HUES48 (cell line): Measurements from ENCODE around the gene NUPR1.

Experiments used
- H3K27ac ChIP-seq: one replicate; pipeline ENCODE4 v1.7.0; 2013; ENCODE audit warnings: low read depth, low read length, inconsistent platforms
- H3K27me3 ChIP-seq: 2 replicates; pipeline ENCODE4 v1.6.1; 2013; ENCODE audit warnings: mild to moderate bottlenecking, low read length; ENCODE audit not compliant: control insufficient read depth, insufficient read depth
- H3K36me3 ChIP-seq: 2 replicates; pipeline ENCODE4 v1.6.1; 2013; ENCODE audit warnings: low read length; ENCODE audit not compliant: control insufficient read depth, insufficient read depth
- H3K4me1 ChIP-seq: 2 replicates; pipeline ENCODE4 v1.6.1; 2013; ENCODE audit warnings: mild to moderate bottlenecking, low read length; ENCODE audit not compliant: control insufficient read depth, insufficient read depth
- H3K4me3 ChIP-seq: 2 replicates; pipeline ENCODE4 v1.5.1; 2013; ENCODE audit warnings: mild to moderate bottlenecking, low read depth, low read length
- H3K9ac ChIP-seq: 2 replicates; pipeline ENCODE4 v1.6.1; 2013; ENCODE audit warnings: mild to moderate bottlenecking, low read depth, low read length, moderate library complexity
- H3K9me3 ChIP-seq: 2 replicates; pipeline ENCODE4 v1.6.1; 2013; ENCODE audit warnings: low read length; ENCODE audit not compliant: control insufficient read depth, insufficient read depth

Gene NUPR1, protein sequence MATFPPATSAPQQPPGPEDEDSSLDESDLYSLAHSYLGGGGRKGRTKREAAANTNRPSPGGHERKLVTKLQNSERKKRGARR

DNA sequence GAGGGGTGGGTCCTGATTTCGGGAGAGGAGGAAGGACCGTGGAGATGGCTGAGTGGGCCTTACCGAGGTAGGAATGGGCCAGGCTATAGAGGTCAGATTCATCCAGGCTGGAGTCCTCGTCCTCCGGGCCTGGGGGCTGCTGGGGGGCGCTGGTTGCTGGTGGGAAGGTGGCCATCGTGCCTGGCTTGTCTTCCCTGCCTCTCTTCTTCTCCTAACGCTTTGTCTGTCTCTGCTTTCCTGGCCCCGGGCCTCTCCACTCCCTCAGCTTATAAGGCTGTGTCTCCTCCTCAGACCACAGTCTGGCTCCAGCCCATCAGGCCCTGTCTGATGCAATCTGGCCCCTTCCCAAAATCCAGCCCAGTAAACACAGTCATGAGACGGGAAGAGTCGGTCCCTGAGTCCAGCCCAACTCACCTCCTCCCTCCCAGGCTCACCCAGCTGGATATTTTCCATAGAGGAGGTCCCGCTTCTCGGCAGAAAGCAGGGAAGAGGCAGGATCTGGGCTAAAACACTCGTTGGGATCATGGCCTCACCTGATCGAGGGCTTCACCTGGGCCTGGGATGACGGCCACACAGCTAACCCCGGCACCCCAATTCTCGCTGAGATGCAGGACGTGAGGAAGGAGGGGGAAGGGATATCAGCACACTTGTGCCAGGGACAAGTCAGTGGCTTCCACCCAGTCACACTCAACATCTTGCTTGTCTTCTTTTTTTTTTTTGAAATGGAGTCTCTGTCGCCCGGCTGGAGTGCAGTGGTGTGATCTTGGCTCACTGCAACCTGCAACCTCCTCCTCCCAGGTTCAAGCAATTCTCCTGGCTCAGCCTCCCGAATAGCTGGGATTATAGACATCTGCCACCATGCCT is at the start of gene NUPR1:
Gene NUPR1 (minus strand): TSS at position 242 of the 864 bp plus-strand sequence. CDS start 67 bp downstream, at position 175.
- H3K4me3 ChIP-seq, result no peak within 1 kb of the TSS

DNA sequence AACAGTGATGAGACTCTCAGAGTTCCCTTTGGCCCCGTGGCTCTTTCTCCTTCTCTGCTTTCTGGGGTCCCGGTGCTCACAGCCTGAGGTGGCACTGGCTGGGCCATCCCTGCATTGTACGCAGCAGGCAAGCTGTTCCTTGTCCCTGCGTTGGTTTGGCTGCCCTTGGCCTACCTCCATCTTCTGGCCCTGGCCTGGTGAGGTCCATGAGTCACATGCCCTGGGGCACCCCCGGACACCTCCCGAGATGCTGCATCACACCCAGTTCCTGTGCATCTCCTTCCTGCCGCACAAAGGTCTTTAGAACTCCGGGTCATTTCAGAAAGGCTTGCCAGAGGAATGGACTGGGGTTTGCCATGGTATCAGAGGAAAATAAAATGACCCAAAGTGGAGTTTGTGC is 48.6 kb upstream of the NUPR1 start:
- H3K27me3 ChIP-seq, result no peaks in the 10 kb centered on the region
- H3K9ac ChIP-seq, result no peak overlapping the region
- H3K9me3 ChIP-seq, result no peaks in the 10 kb centered on the region
- no peak overlapping the region for H3K4me3 ChIP-seq
- no peaks in the 10 kb centered on the region for H3K4me1 ChIP-seq
- peaks cover 21% of the 10 kb centered on the region for H3K36me3 ChIP-seq
- no peak overlapping the region for H3K27ac ChIP-seq

More for the DNA sequence above, at the start of gene NUPR1:
- Histone ChIP-seq H3K4me1 (no peaks in the 10 kb centered on the region), H3K9me3 (no peaks in the 10 kb centered on the region), H3K9ac (no peak within 1 kb of the TSS), H3K36me3 (no peaks in the 10 kb centered on the region), H3K27ac (no peak within 1 kb of the TSS), H3K27me3 (no peaks in the 10 kb centered on the region)

DNA sequence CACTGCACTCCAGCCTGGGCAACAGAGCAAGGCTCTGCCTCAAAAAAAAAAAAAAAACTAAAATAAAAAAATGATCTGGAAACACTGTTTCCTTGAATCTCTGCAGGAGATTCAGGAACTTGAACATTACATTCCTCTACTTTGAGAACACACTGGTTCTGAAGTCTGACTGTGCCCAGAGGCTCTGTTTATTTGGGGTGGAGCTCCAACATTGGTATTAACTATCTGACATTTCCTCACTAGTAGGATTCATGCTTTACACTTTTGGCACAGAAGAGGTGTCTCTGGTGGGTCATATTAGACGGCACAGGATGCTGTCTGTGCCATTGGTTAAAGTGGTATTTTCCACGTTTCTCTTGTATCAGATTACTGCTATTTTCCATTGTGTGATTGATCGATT is 47.7 kb upstream of the NUPR1 start:
- peaks cover 26% of the 10 kb centered on the region for H3K36me3 ChIP-seq
- no peak overlapping the region for H3K27ac ChIP-seq

DNA sequence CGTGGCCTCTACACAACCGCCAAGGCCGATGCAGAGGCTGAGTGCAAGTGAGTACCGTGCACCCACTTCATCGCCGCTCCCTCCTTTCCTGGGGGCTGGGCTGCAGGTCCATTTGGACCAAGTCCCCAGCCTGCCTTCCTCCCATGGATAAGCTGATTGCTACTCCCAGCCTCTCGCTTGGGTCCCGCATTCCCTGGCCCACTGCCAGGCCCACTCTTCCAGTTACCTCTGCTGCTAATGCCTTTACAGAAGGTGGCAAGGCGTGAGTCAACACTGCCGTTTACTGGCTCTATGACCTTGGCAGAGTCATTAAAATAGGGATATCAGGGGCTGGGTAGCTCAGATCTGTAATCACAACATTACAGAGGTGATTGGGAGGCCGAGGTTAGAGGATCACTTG is 46.9 kb upstream of the NUPR1 start:
- Histone ChIP-seq H3K4me1 (no peaks in the 10 kb centered on the region), H3K27me3 (no peaks in the 10 kb centered on the region), H3K36me3 (peaks cover 21% of the 10 kb centered on the region), H3K9me3 (no peaks in the 10 kb centered on the region), H3K27ac (no peak overlapping the region), H3K4me3 (no peak overlapping the region), H3K9ac (no peak overlapping the region)

More for the DNA sequence above, 47.7 kb upstream of the NUPR1 start:
- H3K9ac ChIP-seq, result no peak overlapping the region
- H3K4me1 ChIP-seq, result no peaks in the 10 kb centered on the region
- H3K4me3 ChIP-seq, result no peak overlapping the region
- no peaks in the 10 kb centered on the region for H3K9me3 ChIP-seq
- H3K27me3 ChIP-seq, result no peaks in the 10 kb centered on the region

DNA sequence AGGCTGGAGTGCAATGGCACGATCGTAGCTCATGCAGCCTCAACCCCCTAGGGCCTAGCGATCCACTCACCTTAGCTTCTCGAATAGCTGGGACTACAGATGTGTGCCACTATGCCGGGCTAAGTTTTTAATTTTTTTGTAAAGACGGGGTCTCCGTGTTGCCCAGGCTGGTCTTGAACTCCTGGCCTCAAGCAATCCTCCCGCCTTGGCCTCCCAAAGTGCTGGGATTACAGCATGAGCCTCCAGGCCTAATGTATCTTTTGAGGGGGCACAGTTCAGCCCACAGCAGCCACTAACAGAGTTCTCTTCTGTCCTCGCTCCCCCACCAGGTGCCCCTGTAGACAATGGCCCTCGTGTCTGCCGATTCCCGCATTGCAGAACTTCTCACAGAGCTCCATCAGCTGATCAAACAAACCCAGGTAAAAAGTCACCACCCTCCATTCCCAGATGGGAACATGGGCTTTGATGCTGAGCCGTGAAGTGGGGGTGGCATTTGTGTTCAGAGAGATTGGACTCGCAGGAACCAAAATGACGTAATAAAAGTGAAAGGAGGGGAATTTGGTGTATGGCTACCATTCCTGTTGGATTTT is 42.0 kb upstream of the NUPR1 start:
- Histone ChIP-seq H3K27me3 (no peaks in the 10 kb centered on the region), H3K9ac (no peak overlapping the region), H3K27ac (no peak overlapping the region), H3K36me3 (peaks cover 10% of the 10 kb centered on the region; the same call in 1 of the 2 replicates), H3K9me3 (no peaks in the 10 kb centered on the region), H3K4me3 (no peak overlapping the region), H3K4me1 (no peaks in the 10 kb centered on the region)

DNA sequence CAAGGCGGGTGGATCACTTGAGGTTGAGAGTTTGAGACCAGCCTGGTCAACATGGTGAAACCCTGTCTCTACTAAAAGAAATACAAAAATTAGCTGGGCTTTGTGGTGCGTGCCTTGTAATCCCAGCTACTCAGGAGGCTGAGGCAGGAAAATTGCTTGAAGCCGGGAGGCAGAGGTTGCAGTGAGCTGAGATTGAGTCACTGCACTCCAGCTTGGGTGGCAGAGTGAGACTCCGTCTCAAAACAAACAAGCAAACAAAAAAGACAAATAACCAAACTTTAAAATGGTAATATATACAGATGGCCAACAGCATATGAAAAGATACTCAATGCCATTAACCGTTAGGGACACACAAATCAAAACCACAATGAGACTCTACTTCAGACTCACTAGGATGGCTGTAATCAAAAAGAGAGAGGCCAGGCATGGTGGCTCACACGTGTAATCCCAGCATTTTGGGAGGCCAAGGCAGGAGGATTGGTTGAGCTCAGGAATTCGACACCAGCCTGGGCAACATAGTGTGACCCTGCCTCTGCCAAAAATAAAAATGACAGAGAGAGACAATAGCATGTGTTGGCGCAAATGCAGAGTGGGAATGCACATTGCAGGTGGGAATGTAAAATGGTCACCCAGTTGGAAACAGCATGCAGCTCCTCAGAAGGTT is 36.8 kb upstream of the NUPR1 start:
- no peaks in the 10 kb centered on the region for H3K36me3 ChIP-seq
- no peak overlapping the region for H3K27ac ChIP-seq
- H3K4me3 ChIP-seq, result no peak overlapping the region
- H3K27me3 ChIP-seq, result no peaks in the 10 kb centered on the region
- no peak overlapping the region for H3K9ac ChIP-seq
- peaks cover 8% of the 10 kb centered on the region for H3K4me1 ChIP-seq
- no peaks in the 10 kb centered on the region for H3K9me3 ChIP-seq

DNA sequence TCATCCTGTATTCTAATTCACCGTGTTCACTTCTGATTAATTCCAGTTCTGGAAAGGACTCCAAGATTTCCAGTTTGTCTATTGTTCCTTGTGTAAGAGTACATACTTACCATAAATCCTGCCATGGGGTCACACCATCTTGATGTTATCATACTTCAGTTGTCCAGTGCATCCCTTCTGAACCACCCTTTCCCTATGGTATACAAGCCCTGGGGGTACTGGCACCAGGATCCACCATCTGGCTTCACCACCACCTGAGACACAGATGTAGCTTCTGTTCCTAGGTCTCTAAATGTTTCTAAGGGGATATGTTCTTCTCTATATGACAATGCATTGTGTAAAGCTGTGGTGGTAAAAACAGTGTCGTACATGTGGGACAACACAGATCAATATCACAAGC is 36.2 kb upstream of the NUPR1 start:
- H3K4me3 ChIP-seq, result no peak overlapping the region
- peaks cover 8% of the 10 kb centered on the region for H3K4me1 ChIP-seq
- H3K9me3 ChIP-seq, result no peaks in the 10 kb centered on the region
- no peaks in the 10 kb centered on the region for H3K36me3 ChIP-seq
- H3K27ac ChIP-seq, result no peak overlapping the region
- no peak overlapping the region for H3K9ac ChIP-seq
- no peaks in the 10 kb centered on the region for H3K27me3 ChIP-seq

DNA sequence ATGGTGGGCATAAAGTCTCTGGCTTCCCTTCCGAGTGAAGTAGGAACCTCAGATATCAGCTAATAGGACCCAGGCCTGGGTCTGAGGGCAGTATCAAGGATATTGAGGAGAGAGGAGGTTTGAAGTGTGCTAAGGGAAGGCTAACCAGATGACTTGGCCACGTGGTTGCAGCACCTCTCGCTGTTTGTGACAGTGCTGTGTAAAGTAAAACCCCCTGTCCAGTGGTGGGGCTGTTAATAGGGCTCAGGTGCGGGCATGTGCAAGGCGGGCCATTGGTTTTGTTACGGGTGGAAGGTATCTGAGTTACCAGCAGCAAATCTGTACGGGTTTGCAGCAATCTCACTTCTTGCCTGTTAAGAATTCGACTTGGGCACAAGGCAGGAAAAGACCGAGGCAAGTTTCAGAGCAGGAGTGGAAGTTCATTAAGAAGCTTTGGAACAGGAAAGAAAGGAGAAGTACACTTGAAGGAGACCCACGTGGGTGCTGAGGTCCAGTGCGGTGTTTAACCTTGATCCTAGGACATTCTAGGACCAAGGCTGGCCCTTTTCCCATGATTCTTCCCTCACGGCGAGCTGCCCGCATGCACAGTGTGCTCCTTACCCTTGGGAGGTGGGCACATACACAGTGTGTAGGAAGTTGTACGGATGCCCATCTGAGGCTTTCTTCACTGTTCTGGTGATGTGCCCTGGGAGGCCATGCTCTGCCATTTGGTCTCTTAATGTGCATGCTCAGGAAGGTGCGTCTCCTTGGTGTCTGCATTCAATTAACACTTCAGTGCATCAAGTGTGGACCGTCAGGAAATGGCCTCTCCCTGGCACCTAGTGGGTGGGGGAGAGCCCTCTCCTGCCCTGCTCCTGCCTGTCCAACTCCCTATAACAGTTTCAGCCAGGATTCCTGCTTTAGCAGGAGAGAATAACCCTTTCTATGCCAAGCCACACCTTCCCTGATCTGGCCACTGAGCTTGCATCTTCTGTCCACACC is 35.3 kb upstream of the NUPR1 start:
- no peak overlapping the region for H3K9ac ChIP-seq
- H3K27ac ChIP-seq, result no peak overlapping the region
- no peaks in the 10 kb centered on the region for H3K9me3 ChIP-seq
- H3K4me3 ChIP-seq, result no peak overlapping the region
- no peaks in the 10 kb centered on the region for H3K27me3 ChIP-seq
- peaks cover 8% of the 10 kb centered on the region for H3K4me1 ChIP-seq
- no peaks in the 10 kb centered on the region for H3K36me3 ChIP-seq

DNA sequence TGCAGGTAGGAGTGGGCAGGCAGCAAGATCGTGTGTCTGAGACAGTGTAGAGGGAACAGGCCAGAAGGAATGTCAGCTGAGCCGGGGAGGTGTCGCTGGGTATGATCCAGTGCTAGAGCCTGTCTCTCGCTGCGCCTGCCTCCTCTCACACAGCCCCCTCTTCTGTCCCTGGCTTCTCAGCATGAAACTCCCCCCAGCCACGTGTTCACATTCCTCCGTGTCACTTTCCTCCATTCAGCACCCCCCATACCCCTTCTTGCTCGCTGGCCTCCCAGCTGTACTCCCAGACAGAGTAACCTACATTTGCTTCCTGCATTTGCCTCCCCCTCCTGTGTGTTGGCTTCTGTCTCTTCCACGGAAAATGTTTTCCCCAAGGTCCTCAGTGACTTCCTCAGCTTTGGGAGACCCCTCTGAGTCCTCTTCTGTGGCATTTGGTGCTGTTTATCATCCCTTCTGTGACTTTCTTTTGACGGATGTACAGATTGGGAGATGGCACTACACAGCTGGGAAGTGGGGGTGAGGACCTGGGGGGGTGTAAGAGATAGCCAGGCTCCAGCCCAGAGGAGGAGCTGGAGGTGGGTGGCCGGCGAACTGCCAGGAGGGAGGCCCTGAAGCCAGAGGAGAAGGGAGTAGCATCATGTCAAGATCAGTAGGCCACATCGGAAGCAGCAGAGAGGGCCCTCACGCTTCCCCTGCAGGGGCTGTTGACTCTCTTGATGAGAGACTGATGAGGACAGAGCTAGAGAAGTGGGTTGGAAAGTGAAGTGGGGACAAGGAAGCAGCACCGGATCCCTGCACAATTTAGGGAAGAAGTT is 34.1 kb upstream of the NUPR1 start:
- Histone ChIP-seq H3K4me3 (no peak overlapping the region), H3K4me1 (peaks cover 8% of the 10 kb centered on the region), H3K36me3 (no peaks in the 10 kb centered on the region), H3K9ac (no peak overlapping the region), H3K27me3 (no peaks in the 10 kb centered on the region), H3K9me3 (no peaks in the 10 kb centered on the region), H3K27ac (no peak overlapping the region)
